Neuronal stem cell (in vitro differentiated cells): Measurements from ENCODE around the gene C14orf132.

ENCODE experiments used
- DNase-seq: peaks from one replicate; pipeline ENCODE4 v3.0.0-alpha.2; 2013; ENCODE audit warnings: low spot score
- H2AFZ ChIP-seq: one replicate; pipeline ENCODE4 v1.6.1; 2013; ENCODE audit warnings: mild to moderate bottlenecking, low read length, inconsistent platforms
- H2AK5ac ChIP-seq: 2 replicates; pipeline ENCODE4 v1.6.1; 2013; ENCODE audit warnings: low read depth, mild to moderate bottlenecking, inconsistent platforms, low read length, moderate library complexity, mixed read lengths
- H2BK120ac ChIP-seq: 2 replicates; pipeline ENCODE4 v1.6.1; 2013; ENCODE audit warnings: low read depth, mild to moderate bottlenecking, inconsistent platforms, low read length, moderate library complexity, mixed read lengths
- H2BK12ac ChIP-seq: one replicate; pipeline ENCODE4 v1.6.1; 2013; ENCODE audit warnings: low read length, inconsistent platforms
- H2BK15ac ChIP-seq: 2 replicates; pipeline ENCODE4 v1.6.1; 2013; ENCODE audit warnings: mild to moderate bottlenecking, low read length, inconsistent platforms, mixed read lengths
- H2BK5ac ChIP-seq: one replicate; pipeline ENCODE4 v1.6.1; 2013; ENCODE audit warnings: inconsistent platforms, mild to moderate bottlenecking, low read length, moderate library complexity
- H3K14ac ChIP-seq: one replicate; pipeline ENCODE4 v1.6.1; 2013; ENCODE audit warnings: low read length, inconsistent platforms
- H3K18ac ChIP-seq: 2 replicates; pipeline ENCODE4 v1.6.1; 2013; ENCODE audit warnings: low read length, inconsistent platforms
- H3K23ac ChIP-seq: 2 replicates; pipeline ENCODE4 v1.6.1; 2013; ENCODE audit warnings: low read depth, mild to moderate bottlenecking, mixed read lengths, low read length, inconsistent platforms; ENCODE audit not compliant: poor library complexity
- H3K27ac ChIP-seq: replicated peaks from 3 replicates; pipeline ENCODE4 v1.5.1; 2013; ENCODE audit warnings: low read length, inconsistent platforms
- H3K27me3 ChIP-seq, 3 experiments: 2 replicates each; pipeline ENCODE4 v1.6.1; 2013; ENCODE audit warnings: low read length in 3 of 3, mild to moderate bottlenecking in 2 of 3, inconsistent platforms in 1 of 3, low read depth in 1 of 3, mixed read lengths in 1 of 3, moderate library complexity in 1 of 3; ENCODE audit not compliant: control insufficient read depth in 3 of 3, insufficient read depth in 3 of 3
- H3K36me3 ChIP-seq, 2 donors: replicated peaks in 1 of 2; 2 replicates each; pipeline ENCODE4 v1.6.1; 2013; ENCODE audit warnings: low read length in 2 of 2; ENCODE audit not compliant: control insufficient read depth in 2 of 2, insufficient read depth in 2 of 2
- H3K4ac ChIP-seq: 2 replicates; pipeline ENCODE4 v1.6.1; 2013; ENCODE audit warnings: inconsistent platforms, mild to moderate bottlenecking, low read length, moderate library complexity
- H3K4me1 ChIP-seq, 2 donors: 1 replicate in 1 of 2; 2 replicates in 1 of 2; pipeline ENCODE4 v1.6.1; 2013; ENCODE audit warnings: low read length in 2 of 2, low read depth in 1 of 2; ENCODE audit not compliant: control insufficient read depth in 2 of 2, insufficient read depth in 1 of 2
- H3K4me2 ChIP-seq: one replicate; pipeline ENCODE4 v1.6.1; 2013; ENCODE audit warnings: mild to moderate bottlenecking, low read length, inconsistent platforms; ENCODE audit not compliant: insufficient read depth, poor library complexity, severe bottlenecking
- H3K4me3 ChIP-seq, 2 donors: 2 replicates each; pipeline ENCODE4 v1.5.1; 2013; ENCODE audit warnings: low read length in 2 of 2, mild to moderate bottlenecking in 2 of 2, inconsistent platforms in 1 of 2, moderate library complexity in 1 of 2
- H3K79me1 ChIP-seq: one replicate; pipeline ENCODE4 v1.6.1; 2013; ENCODE audit warnings: low read depth, mild to moderate bottlenecking, inconsistent platforms, low read length, moderate library complexity
- H3K9ac ChIP-seq: one replicate; pipeline ENCODE4 v1.6.1; 2013; ENCODE audit warnings: mild to moderate bottlenecking, low read depth, low read length, inconsistent platforms; ENCODE audit not compliant: poor library complexity
- H3K9me3 ChIP-seq, 2 donors: replicated peaks in 1 of 2; 2 replicates each; pipeline versions ENCODE3 to v1.6.1; 2013; ENCODE audit warnings: low read length in 2 of 2, mild to moderate bottlenecking in 2 of 2, inconsistent platforms in 1 of 2, low read depth in 1 of 2, mixed read lengths in 1 of 2, moderate library complexity in 1 of 2; ENCODE audit not compliant: control insufficient read depth in 2 of 2, insufficient read depth in 1 of 2
- H4K8ac ChIP-seq: one replicate; pipeline ENCODE4 v1.6.1; 2013; ENCODE audit warnings: low read depth, mild to moderate bottlenecking, inconsistent platforms, low read length, moderate library complexity
- H4K91ac ChIP-seq: one replicate; pipeline ENCODE4 v1.6.1; 2013; ENCODE audit warnings: low read length, low read depth, mild to moderate bottlenecking, inconsistent platforms; ENCODE audit not compliant: poor library complexity
- WGBS, 2 donors: extraction: QIAGEN DNeasy Blood & Tissue Kit; methylation state at CpG; one replicate each; pipeline ENCODE4 v1.1.7; 2013; ENCODE audit warnings: missing lambda C conversion rate in 2 of 2, mixed read lengths in 1 of 2; ENCODE audit not compliant: insufficient read length in 2 of 2, insufficient replicate concordance in 1 of 2; ENCODE audit errors: extremely low coverage in 2 of 2; 5-methylcytosine and 5-hydroxymethylcytosine counted together

Gene C14orf132

GRCh38 chr14:96040828-96041371 is 1.7 kb downstream of the C14orf132 start:
- H3K9me3 ChIP-seq: peaks cover 0 to 19% of the 10 kb centered on the region in 2 donors
- H3K9ac ChIP-seq: no peak overlapping the region
- H3K23ac ChIP-seq: no peak overlapping the region
- H2AFZ ChIP-seq: no peak overlapping the region
- H3K36me3 ChIP-seq: peaks cover 0 to 40% of the 10 kb centered on the region in 2 donors
- H3K79me1 ChIP-seq: no peaks in the 10 kb centered on the region
- H3K27me3 ChIP-seq: peaks cover 2 to 37% (median 26%) of the 10 kb centered on the region in 3 experiments
- no peak overlapping the region for H4K91ac ChIP-seq
- H4K8ac ChIP-seq: no peak overlapping the region
- H2BK120ac ChIP-seq: no peak overlapping the region
- H2BK5ac ChIP-seq: no peak overlapping the region
- no peak for DNase-seq
- no peak overlapping the region for H3K4ac ChIP-seq
- H3K18ac ChIP-seq: no peak overlapping the region
- H3K27ac ChIP-seq: no peak overlapping the region
- peak overlapping the region in 1 of 2 donors; percentile 90 for H3K4me3 ChIP-seq
- H3K4me2 ChIP-seq: no peak overlapping the region
- no peak overlapping the region for H2BK12ac ChIP-seq
- no CpG with 5 or more reads among the region's 9 CpGs for WGBS, 2 donors
- H3K14ac ChIP-seq: no peak overlapping the region
- H2AK5ac ChIP-seq: no peak overlapping the region
- peaks cover 5 to 6% of the 10 kb centered on the region in 2 donors for H3K4me1 ChIP-seq
- H2BK15ac ChIP-seq: no peak overlapping the region

- Histone ChIP-seq H3K4me3 (no peak overlapping the region), H2BK15ac (no peak overlapping the region), H3K18ac (no peak overlapping the region), H3K9ac (no peak overlapping the region), H3K9me3 (peaks cover 0 to 25% of the 10 kb centered on the region in 2 donors), H3K27me3 (peaks cover 2 to 35% (median 15%) of the 10 kb centered on the region in 3 experiments), H3K4me1 (peaks cover 5 to 6% of the 10 kb centered on the region in 2 donors), H3K4ac (no peak overlapping the region), H2BK120ac (no peak overlapping the region), H3K14ac (no peak overlapping the region), H3K36me3 (peaks cover 0 to 42% of the 10 kb centered on the region in 2 donors), H3K23ac (no peak overlapping the region), H4K91ac (no peak overlapping the region), H2AK5ac (no peak overlapping the region), H2BK12ac (no peak overlapping the region), H3K79me1 (no peaks in the 10 kb centered on the region), H3K27ac (no peak overlapping the region), H4K8ac (no peak overlapping the region), H3K4me2 (no peak overlapping the region), H2BK5ac (no peak overlapping the region), H2AFZ (no peak overlapping the region)
- no peak for DNase-seq
- no CpG with 5 or more reads among the region's 4 CpGs for WGBS, 2 donors
Observed at GRCh38 chr14:96042248-96042930, 3.2 kb downstream of the C14orf132 start.

- no peak overlapping the region for H3K4me3 ChIP-seq
- no peak overlapping the region for H2BK15ac ChIP-seq
- H3K18ac ChIP-seq: no peak overlapping the region
- H3K27ac ChIP-seq: no peak overlapping the region
- no peak overlapping the region for H3K4ac ChIP-seq
- H3K36me3 ChIP-seq: peaks cover 0 to 43% of the 10 kb centered on the region in 2 donors
- H2AFZ ChIP-seq: no peak overlapping the region
- WGBS, 2 donors: no CpG with 5 or more reads among the region's 2 CpGs
- H4K91ac ChIP-seq: no peak overlapping the region
- H2BK5ac ChIP-seq: no peak overlapping the region
- no peak overlapping the region for H2AK5ac ChIP-seq
- DNase-seq: no peak
- peaks cover 0 to 25% of the 10 kb centered on the region in 2 donors for H3K9me3 ChIP-seq
- no peak overlapping the region for H3K4me2 ChIP-seq
- no peak overlapping the region for H3K14ac ChIP-seq
- H3K9ac ChIP-seq: no peak overlapping the region
- no peaks in the 10 kb centered on the region for H3K4me1 ChIP-seq
- no peak overlapping the region for H2BK12ac ChIP-seq
- no peaks in the 10 kb centered on the region for H3K27me3 ChIP-seq
- H3K79me1 ChIP-seq: no peaks in the 10 kb centered on the region
- no peak overlapping the region for H4K8ac ChIP-seq
- H2BK120ac ChIP-seq: no peak overlapping the region
- H3K23ac ChIP-seq: no peak overlapping the region
Observed at GRCh38 chr14:96046630-96047029, 7.5 kb downstream of the C14orf132 start.

GRCh38 chr14:96047101-96047500 is 7.9 kb downstream of the C14orf132 start:
- Histone ChIP-seq H2BK12ac (no peak overlapping the region), H3K27ac (no peak overlapping the region), H3K4ac (no peak overlapping the region), H3K4me2 (no peak overlapping the region), H2AK5ac (no peak overlapping the region), H2BK15ac (no peak overlapping the region), H3K79me1 (no peaks in the 10 kb centered on the region), H3K18ac (no peak overlapping the region), H3K4me1 (no peaks in the 10 kb centered on the region), H3K9me3 (peaks cover 0 to 25% of the 10 kb centered on the region in 2 donors), H2BK5ac (no peak overlapping the region), H4K91ac (no peak overlapping the region), H3K9ac (no peak overlapping the region), H2BK120ac (no peak overlapping the region), H3K27me3 (no peaks in the 10 kb centered on the region), H3K14ac (no peak overlapping the region), H3K36me3 (peaks cover 0 to 44% of the 10 kb centered on the region in 2 donors), H4K8ac (no peak overlapping the region), H2AFZ (no peak overlapping the region), H3K4me3 (no peak overlapping the region), H3K23ac (no peak overlapping the region)
- DNase-seq: no peak
